Stimulated activated CD8-positive, alpha-beta memory T cell treated with anti-CD3 and anti-CD28 coated beads, Interleukin-7, amount 100 ng/mL, for 48 hours (primary cell): Measurements from ENCODE around the gene DENND1C.

ENCODE experiments used
- DNase-seq, 2 donors: peaks; one replicate each; pipeline ENCODE4 v3.0.0-alpha.2; 2020; ENCODE audit warnings: low read depth in 1 of 2; ENCODE audit errors: extremely low read depth in 1 of 2

DENND1C gene

GRCh38 chr19:6479836-6480398, 1.7 kb downstream of the DENND1C start:
- no peak for DNase-seq

GRCh38 chr19:6478815-6479214, 2.8 kb downstream of the DENND1C start:
- DNase-seq = no peak

GRCh38 chr19:6476896-6477431, 4.6 kb downstream of the DENND1C start:
- DNase-seq = no peak

GRCh38 chr19:6476155-6476895, 5.3 kb downstream of the DENND1C start:
- peak in 1 of 2 donors; percentile 39 for DNase-seq

GRCh38 chr19:6475321-6476108, 6.1 kb downstream of the DENND1C start:
- DNase-seq = no peak

- no peak for DNase-seq
Measured at GRCh38 chr19:6473647-6474046, 7.9 kb downstream of the DENND1C start.

- no peak for DNase-seq
Measured at GRCh38 chr19:6472713-6473112, 8.9 kb downstream of the DENND1C start.

- DNase-seq = no peak
Measured at GRCh38 chr19:6471076-6471475, 10.5 kb downstream of the DENND1C start.

- DNase-seq = no peak
Measured at GRCh38 chr19:6470173-6470572, 11.4 kb downstream of the DENND1C start.

- DNase-seq = no peak
Measured at GRCh38 chr19:6467384-6467783, 14.2 kb downstream of the DENND1C start.

- DNase-seq = no peak
Measured at GRCh38 chr19:6466526-6467248, 14.9 kb downstream of the DENND1C start.

GRCh38 chr19:6465663-6466062, 15.9 kb downstream of the DENND1C start:
- DNase-seq = no peak

GRCh38 chr19:6465006-6465405, 16.6 kb downstream of the DENND1C start:
- no peak for DNase-seq

- no peak for DNase-seq
Measured at GRCh38 chr19:6464070-6464873, 17.3 kb downstream of the DENND1C start, which contains the start of gene CRB3. Gene CRB3 (plus strand): TSS chr19:6464271. CDS start chr19:6464702, 431 bp downstream.

GRCh38 chr19:6460099-6460884, 21.3 kb downstream of the DENND1C start:
- DNase-seq = peak; percentile 92 to 96

- DNase-seq = no peak
Measured at GRCh38 chr19:6459262-6460098, 22.1 kb downstream of the DENND1C start, which contains the start of gene SLC25A23. Gene SLC25A23 (minus strand): TSS chr19:6459792. CDS start chr19:6459628, 164 bp downstream.

GRCh38 chr19:6458695-6459261, 22.8 kb downstream of the DENND1C start:
- DNase-seq = no peak
